CD8-positive, alpha-beta memory T cell (primary cell): ENCODE measurements around the gene ZNF219. TPM values are rescaled to one million over a fixed set of nuclear protein-coding genes. Genes with fewer than 3 reads are reported as not detected.

Experiments
- CTCF ChIA-PET: fragments of 350-600 bp; sonication (Branson Sonifier 250); formaldehyde crosslinking; loops from one replicate; lab custom pipeline; 2021; ENCODE audit warnings: antibody characterized with exemption; lab: Charles Lee
- POLR2A ChIA-PET: fragments of 350-600 bp; sonication (Branson Sonifier 250); formaldehyde crosslinking; loops from one replicate; lab custom pipeline; 2021; ENCODE audit warnings: antibody characterized with exemption; lab: Charles Lee
- DNase-seq, 5 donors: peaks; one replicate each; pipeline versions ENCODE4 v3.0.0 to v3.0.0-alpha.2; 2020 to 2022; ENCODE audit warnings: mixed read lengths in 1 of 5
- H3K27ac ChIP-seq: one replicate; pipeline ENCODE4 v1.7.0; 2013; ENCODE audit warnings: low read depth, mild to moderate bottlenecking, low read length, moderate library complexity
- H3K27me3 ChIP-seq: 2 replicates; pipeline ENCODE4 v1.7.0; 2013; ENCODE audit warnings: low read length, mild to moderate bottlenecking; ENCODE audit not compliant: insufficient read depth, poor library complexity, severe bottlenecking
- H3K36me3 ChIP-seq: 2 replicates; pipeline ENCODE4 v1.7.0; 2013; ENCODE audit warnings: mild to moderate bottlenecking, low read length, moderate library complexity; ENCODE audit not compliant: insufficient read depth
- H3K4me1 ChIP-seq: 2 replicates; pipeline ENCODE4 v1.7.0; 2013; ENCODE audit warnings: mild to moderate bottlenecking, low read length, moderate library complexity; ENCODE audit not compliant: insufficient read depth
- H3K4me3 ChIP-seq: 2 replicates; pipeline ENCODE4 v1.7.0; 2013; ENCODE audit warnings: mild to moderate bottlenecking, low read length
- H3K9me3 ChIP-seq: 2 replicates; pipeline ENCODE4 v1.7.0; 2013; ENCODE audit warnings: mild to moderate bottlenecking, low read length
- H3K27ac Mint-ChIP-seq, 8 donors: one replicate each; pipeline ENCODE4 v1.8.0; 2020 to 2021; ENCODE audit warnings: mixed read lengths in 8 of 8, mild to moderate bottlenecking in 6 of 8, inconsistent platforms in 3 of 8, moderate library complexity in 3 of 8
- H3K27me3 Mint-ChIP-seq, 2 donors: one replicate each; pipeline ENCODE4 v1.8.0; 2020 to 2021; ENCODE audit warnings: mixed read lengths in 2 of 2, mild to moderate bottlenecking in 1 of 2, moderate library complexity in 1 of 2
- H3K36me3 Mint-ChIP-seq, 3 donors: one replicate each; pipeline ENCODE4 v1.8.0; 2020 to 2021; ENCODE audit warnings: mixed read lengths in 3 of 3, inconsistent platforms in 1 of 3, mild to moderate bottlenecking in 1 of 3
- H3K4me1 Mint-ChIP-seq, 3 donors: one replicate each; pipeline ENCODE4 v1.8.0; 2020 to 2021; ENCODE audit warnings: mixed read lengths in 3 of 3, inconsistent platforms in 1 of 3, mild to moderate bottlenecking in 1 of 3
- H3K4me3 Mint-ChIP-seq, 7 donors: one replicate each; pipeline ENCODE4 v1.8.0; 2020 to 2021; ENCODE audit warnings: mixed read lengths in 7 of 7, mild to moderate bottlenecking in 6 of 7, moderate library complexity in 4 of 7, inconsistent platforms in 2 of 7
- H3K9me3 Mint-ChIP-seq, 5 donors: one replicate each; pipeline ENCODE4 v1.8.0; 2020 to 2022; ENCODE audit warnings: mixed read lengths in 5 of 5, mild to moderate bottlenecking in 3 of 5, moderate library complexity in 2 of 5, inconsistent platforms in 1 of 5
- polyA plus RNA-seq: library from polyadenylated mRNA; unstranded; fragments of 300-500 nt; fragmentation: Illumina TruSeq; gene quantifications from one replicate; pipeline ENCODE4 v1.2.3, GENCODE V29; 2021
- total RNA-seq, 2 experiments: library from RNA; stranded (reverse); gene quantifications; one replicate each; pipeline ENCODE4 v1.2.3, GENCODE V29; 2021

The ZNF219 gene
- total RNA-seq (1 to 10 TPM; 7.0 to 8.2 TPM), polyA plus RNA-seq (1.3 TPM)

- peak within 1 kb of the TSS; percentile 58 for H3K4me3 ChIP-seq
- POLR2A ChIA-PET: interaction anchor here (0.5 to 0.6 kb wide), 3 partner anchors 11 to 172 kb away, joined by 3 to 8 read pairs (median 3); no protein-coding TSS in a partner anchor
- CTCF ChIA-PET: interaction anchor here (1.5 to 7.8 kb wide), 3 partner anchors 30 to 127 kb away, joined by 3 to 152 read pairs (median 25); no protein-coding TSS in a partner anchor
Measured at GRCh38 chr14:21098076-21098891, at the start of gene ZNF219. Gene ZNF219, minus strand, starts transcription at chr14:21098655. Its CDS starts 5,064 bp downstream, at chr14:21093591.

GRCh38 chr14:21145437-21145836 lies 47.0 kb upstream of the ZNF219 start:
- H3K9me3 ChIP-seq: peaks cover 9% of the 10 kb centered on the region
- no peak for DNase-seq
- POLR2A ChIA-PET: no interaction called here
- no peak overlapping the region for H3K27ac ChIP-seq
- Mint-ChIP-seq H3K4me1 (no peaks in the 10 kb centered on the region), H3K27ac (no peak overlapping the region), H3K4me3 (no peak overlapping the region), H3K36me3 (peaks cover 0 to 10% (median 3%) of the 10 kb centered on the region in 3 donors), H3K9me3 (peaks cover 11 to 25% (median 16%) of the 10 kb centered on the region in 5 donors), H3K27me3 (peaks cover 14 to 35% of the 10 kb centered on the region in 2 donors)
- H3K4me3 ChIP-seq: no peak overlapping the region
- H3K4me1 ChIP-seq: no peaks in the 10 kb centered on the region
- no peaks in the 10 kb centered on the region for H3K27me3 ChIP-seq
- no peaks in the 10 kb centered on the region for H3K36me3 ChIP-seq
- CTCF ChIA-PET: no interaction called here

More at GRCh38 chr14:21098076-21098891, at the start of gene ZNF219:
- H3K27me3 ChIP-seq: no peaks in the 10 kb centered on the region
- DNase-seq: peak; percentile 27 to 65 (median 45)
- peaks cover 11% of the 10 kb centered on the region for H3K4me1 ChIP-seq
- Mint-ChIP-seq H3K27ac (peak within 1 kb of the TSS; percentile 86 to 95 (median 92)), H3K9me3 (peaks cover 0 to 2% (median 0%) of the 10 kb centered on the region in 5 donors), H3K4me3 (peak within 1 kb of the TSS; percentile 79 to 93 (median 86)), H3K4me1 (peaks cover 17 to 19% (median 19%) of the 10 kb centered on the region in 3 donors), H3K36me3 (no peaks in the 10 kb centered on the region), H3K27me3 (peaks cover 12 to 14% of the 10 kb centered on the region in 2 donors)
- no peak within 1 kb of the TSS for H3K27ac ChIP-seq
- no peaks in the 10 kb centered on the region for H3K36me3 ChIP-seq
- H3K9me3 ChIP-seq: no peaks in the 10 kb centered on the region

GRCh38 chr14:21142357-21142756 lies 43.9 kb upstream of the ZNF219 start:
- Histone ChIP-seq H3K27me3 (no peaks in the 10 kb centered on the region), H3K36me3 (no peaks in the 10 kb centered on the region), H3K9me3 (peaks cover 9% of the 10 kb centered on the region), H3K27ac (no peak overlapping the region), H3K4me1 (no peaks in the 10 kb centered on the region), H3K4me3 (no peak overlapping the region)
- CTCF ChIA-PET: no interaction called here
- Mint-ChIP-seq H3K9me3 (peaks cover 11 to 25% (median 16%) of the 10 kb centered on the region in 5 donors), H3K36me3 (peaks cover 0 to 10% (median 3%) of the 10 kb centered on the region in 3 donors), H3K4me3 (no peak overlapping the region), H3K27me3 (peaks cover 18 to 40% of the 10 kb centered on the region in 2 donors), H3K4me1 (no peaks in the 10 kb centered on the region), H3K27ac (no peak overlapping the region)
- POLR2A ChIA-PET: no interaction called here
- DNase-seq: no peak

- Mint-ChIP-seq H3K9me3 (no peaks in the 10 kb centered on the region), H3K36me3 (no peaks in the 10 kb centered on the region), H3K27me3 (peaks cover 8% of the 10 kb centered on the region in 2 donors), H3K4me3 (no peak overlapping the region), H3K4me1 (no peaks in the 10 kb centered on the region), H3K27ac (peak overlapping the region in 1 of 8 donors; percentile 10)
- H3K4me3 ChIP-seq: no peak overlapping the region
- no peaks in the 10 kb centered on the region for H3K27me3 ChIP-seq
- H3K27ac ChIP-seq: no peak overlapping the region
- ChIA-PET CTCF (interaction anchor here (1.4 to 1.6 kb wide), 2 partner anchors 13 to 121 kb away, joined by 3 to 4 read pairs; no protein-coding TSS in a partner anchor), POLR2A (no interaction called here)
- DNase-seq: peak in 1 of 5 donors; percentile 5
- H3K9me3 ChIP-seq: no peaks in the 10 kb centered on the region
- H3K4me1 ChIP-seq: no peaks in the 10 kb centered on the region
- H3K36me3 ChIP-seq: no peaks in the 10 kb centered on the region
Measured at GRCh38 chr14:21136024-21136423, 37.6 kb upstream of the ZNF219 start.

- no peaks in the 10 kb centered on the region for H3K36me3 ChIP-seq
- H3K27ac ChIP-seq: no peak overlapping the region
- no peak for DNase-seq
- H3K4me3 ChIP-seq: no peak overlapping the region
- H3K9me3 ChIP-seq: no peaks in the 10 kb centered on the region
- H3K4me3 Mint-ChIP-seq: no peak overlapping the region
- H3K4me1 ChIP-seq: no peaks in the 10 kb centered on the region
- no peaks in the 10 kb centered on the region for H3K9me3 Mint-ChIP-seq
- POLR2A ChIA-PET: no interaction called here
- H3K27ac Mint-ChIP-seq: no peak overlapping the region
- H3K36me3 Mint-ChIP-seq: no peaks in the 10 kb centered on the region
- H3K4me1 Mint-ChIP-seq: no peaks in the 10 kb centered on the region
- peaks cover 3 to 7% of the 10 kb centered on the region in 2 donors for H3K27me3 Mint-ChIP-seq
- no peaks in the 10 kb centered on the region for H3K27me3 ChIP-seq
- CTCF ChIA-PET: no interaction called here
Measured at GRCh38 chr14:21133901-21134300, 35.4 kb upstream of the ZNF219 start.

- H3K27ac Mint-ChIP-seq: no peak overlapping the region
- peaks cover 15 to 58% of the 10 kb centered on the region in 2 donors for H3K27me3 Mint-ChIP-seq
- peaks cover 6% of the 10 kb centered on the region for H3K27me3 ChIP-seq
- no peak for DNase-seq
- H3K27ac ChIP-seq: no peak overlapping the region
- peaks cover 0 to 8% (median 0%) of the 10 kb centered on the region in 3 donors for H3K36me3 Mint-ChIP-seq
- H3K36me3 ChIP-seq: no peaks in the 10 kb centered on the region
- CTCF ChIA-PET: interaction anchor here (1.0 to 1.6 kb wide), 5 partner anchors 8 to 109 kb away, joined by 3 to 4 read pairs (median 3); no protein-coding TSS in a partner anchor
- no peaks in the 10 kb centered on the region for H3K9me3 ChIP-seq
- H3K4me3 Mint-ChIP-seq: no peak overlapping the region
- H3K4me3 ChIP-seq: no peak overlapping the region
- H3K9me3 Mint-ChIP-seq: peaks cover 0 to 8% (median 5%) of the 10 kb centered on the region in 5 donors
- no peaks in the 10 kb centered on the region for H3K4me1 ChIP-seq
- POLR2A ChIA-PET: no interaction called here
- H3K4me1 Mint-ChIP-seq: no peaks in the 10 kb centered on the region
Measured at GRCh38 chr14:21123429-21123828, 25.0 kb upstream of the ZNF219 start.

GRCh38 chr14:21121122-21121521 lies 22.7 kb upstream of the ZNF219 start:
- peaks cover 6% of the 10 kb centered on the region for H3K27me3 ChIP-seq
- no peak overlapping the region for H3K27ac ChIP-seq
- no peak overlapping the region for H3K4me3 ChIP-seq
- POLR2A ChIA-PET: no interaction called here
- no peaks in the 10 kb centered on the region for H3K36me3 ChIP-seq
- CTCF ChIA-PET: no interaction called here
- Mint-ChIP-seq H3K27ac (no peak overlapping the region), H3K27me3 (peaks cover 9 to 52% of the 10 kb centered on the region in 2 donors), H3K36me3 (peaks cover 0 to 6% (median 0%) of the 10 kb centered on the region in 3 donors), H3K4me1 (no peaks in the 10 kb centered on the region), H3K4me3 (no peak overlapping the region), H3K9me3 (peaks cover 0 to 8% (median 3%) of the 10 kb centered on the region in 5 donors)
- no peaks in the 10 kb centered on the region for H3K9me3 ChIP-seq
- no peaks in the 10 kb centered on the region for H3K4me1 ChIP-seq
- DNase-seq: no peak

GRCh38 chr14:21120686-21121085 lies 22.2 kb upstream of the ZNF219 start:
- Histone ChIP-seq H3K4me1 (no peaks in the 10 kb centered on the region), H3K27me3 (peaks cover 1% of the 10 kb centered on the region), H3K36me3 (no peaks in the 10 kb centered on the region), H3K27ac (no peak overlapping the region), H3K4me3 (no peak overlapping the region), H3K9me3 (no peaks in the 10 kb centered on the region)
- peaks cover 0 to 8% (median 3%) of the 10 kb centered on the region in 5 donors for H3K9me3 Mint-ChIP-seq
- no peak overlapping the region for H3K27ac Mint-ChIP-seq
- no peak overlapping the region for H3K4me3 Mint-ChIP-seq
- DNase-seq: no peak
- ChIA-PET POLR2A (no interaction called here), CTCF (interaction anchor here (1.1 kb wide), 1 partner anchor 106 kb away, joined by 3 read pairs; no protein-coding TSS in a partner anchor)
- H3K4me1 Mint-ChIP-seq: no peaks in the 10 kb centered on the region
- H3K27me3 Mint-ChIP-seq: peaks cover 5 to 47% of the 10 kb centered on the region in 2 donors
- H3K36me3 Mint-ChIP-seq: peaks cover 0 to 4% (median 0%) of the 10 kb centered on the region in 3 donors
